Kidney (tissue), 14 donors: ENCODE data around the gene PRKCE. TPM values are rescaled to one million over a fixed set of nuclear protein-coding genes. Genes with fewer than 3 reads are reported as not detected.

Experiments used
- DNase-seq, 5 donors: peaks; one replicate each; pipeline ENCODE4 v3.0.0-alpha.2; 2013 to 2020
- FAIRE-seq: peaks from 2 replicates; lab custom pipeline; 2012; peaks lifted over from hg19 to GRCh38; lab: Jason Lieb, UNC
- H3K27ac ChIP-seq, 2 donors: one replicate each; pipeline ENCODE4 v1.7.0; 2013; ENCODE audit warnings: low read depth in 2 of 2, low read length in 2 of 2, inconsistent platforms in 1 of 2
- H3K27me3 ChIP-seq: one replicate; pipeline ENCODE4 v1.7.1; 2013; ENCODE audit warnings: low read length, inconsistent platforms; ENCODE audit not compliant: control insufficient read depth, insufficient read depth
- H3K36me3 ChIP-seq, 3 donors: one replicate each; pipeline versions ENCODE4 v1.7.0 to v1.7.1; 2013; ENCODE audit warnings: low read length in 3 of 3, control low read depth in 1 of 3, inconsistent platforms in 1 of 3; ENCODE audit not compliant: insufficient read depth in 3 of 3, control insufficient read depth in 2 of 3
- H3K4me1 ChIP-seq, 3 donors: one replicate each; pipeline versions ENCODE4 v1.7.0 to v1.7.1; 2013; ENCODE audit warnings: low read length in 3 of 3, inconsistent platforms in 1 of 3, low read depth in 1 of 3; ENCODE audit not compliant: control insufficient read depth in 2 of 3, insufficient read depth in 2 of 3
- H3K4me3 ChIP-seq, 3 donors: one replicate each; pipeline versions ENCODE4 v1.7.0 to v1.8.1; 2013; ENCODE audit warnings: low read length in 3 of 3, control low read depth in 1 of 3, inconsistent platforms in 1 of 3
- H3K9ac ChIP-seq, 3 donors: one replicate each; pipeline versions ENCODE4 v1.7.0 to v1.7.1; 2013; ENCODE audit warnings: low read length in 3 of 3, control low read depth in 1 of 3, inconsistent platforms in 1 of 3
- H3K9me3 ChIP-seq, 3 donors: one replicate each; pipeline versions ENCODE4 v1.7.0 to v1.7.1; 2013; ENCODE audit warnings: low read length in 3 of 3, control low read depth in 1 of 3, inconsistent platforms in 1 of 3; ENCODE audit not compliant: control insufficient read depth in 2 of 3, insufficient read depth in 1 of 3
- CTCF ChIP-seq: IDR thresholded peaks from 3 replicates; pipeline ENCODE4 v1.5.1; 2012; ENCODE audit warnings: mild to moderate bottlenecking, moderate library complexity, borderline replicate concordance; ENCODE audit not compliant: insufficient read depth; ENCODE audit errors: extremely low read depth
- intact Hi-C: fragments of 100-400 bp; cut with DNase I; formaldehyde crosslinking; loops from one replicate; pipeline ENCODE4 v1.11.1; 2022
- polyA plus RNA-seq: library from polyadenylated mRNA; stranded (reverse); fragments of 350-450 nt; fragmentation: Illumina TruSeq; extraction: RNeasy Lipid Tissue Mini Kit (QIAGEN cat#74804); gene quantifications from one replicate; pipeline ENCODE4 v1.2.3, GENCODE V29; 2014; ENCODE audit warnings: low read depth, low replicate concordance; ENCODE audit not compliant: insufficient read depth
- total RNA-seq: library from RNA; stranded (reverse); fragmentation: NEBNext Ultra II Directional; extraction: Animal tissue kit (Norgen Biotek cat#: 25700); gene quantifications from one replicate; pipeline ENCODE4 v1.2.1, GENCODE V29; 2021
- donor health status: control.
- donor health status: control.
- donor health status: control.
- donor health status: control.
- donor health status: control.
- donor health status: DM: yes; HTN: yes; CAD: no.
- donor health status: Normal renal cell carcinoma (clear cell type).

Gene PRKCE
- total and polyA plus RNA-seq, 2 donors from 2014 or later = 11.1 to 27.3 TPM

GRCh38 chr2:46130511-46130910, 479.0 kb downstream of the PRKCE start:
- no peak overlapping the region for H3K27ac ChIP-seq
- no peak for TF ChIP-seq CTCF
- DNase-seq = no peak
- H3K4me3 ChIP-seq = no peak overlapping the region
- peaks cover 0 to 2% (median 0%) of the 10 kb centered on the region in 3 donors for H3K36me3 ChIP-seq
- no peaks in the 10 kb centered on the region for H3K9me3 ChIP-seq
- no peaks in the 10 kb centered on the region for H3K27me3 ChIP-seq
- no peak for FAIRE-seq
- intact Hi-C loops = no loop called here
- no peak overlapping the region for H3K9ac ChIP-seq
- H3K4me1 ChIP-seq = peaks cover 0 to 5% (median 4%) of the 10 kb centered on the region in 3 donors

- H3K36me3 ChIP-seq = no peaks in the 10 kb centered on the region
- peaks cover 0 to 5% (median 4%) of the 10 kb centered on the region in 3 donors for H3K4me1 ChIP-seq
- H3K9me3 ChIP-seq = no peaks in the 10 kb centered on the region
- no peak for FAIRE-seq
- no peak overlapping the region for H3K4me3 ChIP-seq
- H3K27ac ChIP-seq = peak overlapping the region in 1 of 2 donors; percentile 57
- no peak for DNase-seq
- H3K27me3 ChIP-seq = no peaks in the 10 kb centered on the region
- no peak overlapping the region for H3K9ac ChIP-seq
- TF ChIP-seq CTCF = no peak
- intact Hi-C loops = no loop called here
Observed at GRCh38 chr2:46132996-46133395, 481.5 kb downstream of the PRKCE start.

- Histone ChIP-seq H3K9me3 (no peaks in the 10 kb centered on the region), H3K36me3 (no peaks in the 10 kb centered on the region), H3K4me3 (no peak overlapping the region), H3K4me1 (peaks cover 0 to 5% (median 4%) of the 10 kb centered on the region in 3 donors), H3K27ac (peak overlapping the region; percentile 54 to 71), H3K27me3 (no peaks in the 10 kb centered on the region), H3K9ac (no peak overlapping the region)
- intact Hi-C loops = no loop called here
- no peak for FAIRE-seq
- TF ChIP-seq CTCF = no peak
- DNase-seq = peak in 4 of 5 donors; percentile 24 to 83 (median 64)
Observed at GRCh38 chr2:46134531-46135227, 483.2 kb downstream of the PRKCE start.
